Measurements from ENCODE around the gene ARHGAP25. TPM values are rescaled to one million over a fixed set of nuclear protein-coding genes. Genes with fewer than 3 reads are reported as not detected.

ARHGAP25 gene
- total and polyA plus RNA-seq, 8 donors = 6.1 to 43.5 (median 9.3) TPM

- no peak overlapping the region for H3K4me3 ChIP-seq
- ATAC-seq = no peak
- no peak for DNase-seq
- no peak for TF ChIP-seq CTCF (IDR thresholded peaks at IDR 0.05)
- intact Hi-C loops (cut with DNase I) = no loop called here
- H3K4me1 ChIP-seq = peaks cover 0 to 22% of the 10 kb centered on the region in 2 donors
- no peaks in the 10 kb centered on the region for H3K36me3 ChIP-seq
- no peaks in the 10 kb centered on the region for H3K9me3 ChIP-seq
- H3K27me3 ChIP-seq = no peaks in the 10 kb centered on the region
- H3K27ac ChIP-seq = no peak overlapping the region
These were observed 119.3 kb downstream of the ARHGAP25 start for GRCh38 chr2:68853915-68854314.

- Histone ChIP-seq H3K9me3 (no peaks in the 10 kb centered on the region), H3K4me3 (no peak overlapping the region), H3K27me3 (no peaks in the 10 kb centered on the region), H3K4me1 (peaks cover 0 to 24% of the 10 kb centered on the region in 2 donors), H3K36me3 (no peaks in the 10 kb centered on the region), H3K27ac (no peak overlapping the region)
- no peak for TF ChIP-seq CTCF (IDR thresholded peaks at IDR 0.05)
- intact Hi-C loops (cut with DNase I) = no loop called here
- DNase-seq (no peak), ATAC-seq (no peak)
These were observed 119.9 kb downstream of the ARHGAP25 start for GRCh38 chr2:68854476-68854875.

- H3K36me3 ChIP-seq = no peaks in the 10 kb centered on the region
- intact Hi-C loops (cut with DNase I) = no loop called here
- H3K27me3 ChIP-seq = no peaks in the 10 kb centered on the region
- no peak overlapping the region for H3K27ac ChIP-seq
- no peak for DNase-seq
- TF ChIP-seq CTCF (IDR thresholded peaks at IDR 0.05) = no peak
- H3K4me1 ChIP-seq = peaks cover 0 to 28% of the 10 kb centered on the region in 2 donors
- no peak for ATAC-seq
- H3K4me3 ChIP-seq = no peak overlapping the region
- H3K9me3 ChIP-seq = no peaks in the 10 kb centered on the region
These were observed 120.9 kb downstream of the ARHGAP25 start for GRCh38 chr2:68855550-68855949.

GRCh38 chr2:68857202-68857845 is 122.7 kb downstream of the ARHGAP25 start:
- H3K4me1 ChIP-seq = peaks cover 0 to 39% of the 10 kb centered on the region in 2 donors
- intact Hi-C loops (cut with DNase I) = no loop called here
- H3K4me3 ChIP-seq = no peak overlapping the region
- H3K27ac ChIP-seq = peak overlapping the region in 1 of 2 donors; percentile 60
- H3K9me3 ChIP-seq = no peaks in the 10 kb centered on the region
- no peaks in the 10 kb centered on the region for H3K27me3 ChIP-seq
- ATAC-seq = no peak
- H3K36me3 ChIP-seq = no peaks in the 10 kb centered on the region
- no peak for DNase-seq
- no peak for TF ChIP-seq CTCF (IDR thresholded peaks at IDR 0.05)

GRCh38 chr2:68857855-68858456 is 123.3 kb downstream of the ARHGAP25 start:
- no peaks in the 10 kb centered on the region for H3K36me3 ChIP-seq
- ATAC-seq = peak; percentile 64
- H3K27ac ChIP-seq = peak overlapping the region in 1 of 2 donors; percentile 60
- no peak overlapping the region for H3K4me3 ChIP-seq
- intact Hi-C loops (cut with DNase I) = no loop called here
- no peaks in the 10 kb centered on the region for H3K9me3 ChIP-seq
- DNase-seq = peak in 1 of 4 donors; percentile 39
- no peak for TF ChIP-seq CTCF (IDR thresholded peaks at IDR 0.05)
- H3K4me1 ChIP-seq = peaks cover 0 to 39% of the 10 kb centered on the region in 2 donors
- H3K27me3 ChIP-seq = no peaks in the 10 kb centered on the region
